ENCODE measurements around the gene MARCKSL1. TPM values are rescaled to one million over a fixed set of nuclear protein-coding genes. Genes with fewer than 3 reads are reported as not detected.

Gene MARCKSL1
- total RNA-seq, 2 experiments from 2014 or later: 120 to 288 TPM

GRCh38 chr1:32342704-32343103 is 6.7 kb upstream of the MARCKSL1 start:
- no peak for DNase-seq (ENCODE audit: low spot score)
- no peak overlapping the region for H3K4me2 ChIP-seq (ENCODE audit: low read length)
- no peaks in the 10 kb centered on the region for H3K9me2 ChIP-seq (ENCODE audit: insufficient read depth, low read length)
- CTCF ChIA-PET (ENCODE audit: unreplicated experiment): interaction anchor here (0.7 kb wide), 1 partner anchor 11 kb away, joined by 3 read pairs; no protein-coding TSS in a partner anchor
- H3K27ac ChIP-seq (ENCODE audit: low read depth, low read length, poor library complexity, severe bottlenecking): no peak overlapping the region
- no peaks in the 10 kb centered on the region for H4K20me1 ChIP-seq (ENCODE audit: insufficient read depth, low read length)
- no peaks in the 10 kb centered on the region for H3K9me3 ChIP-seq (ENCODE audit: low read length)
- intact Hi-C loops (cut with micrococcal nuclease; ENCODE audit: unreplicated experiment): no loop called here
- peaks cover 9% of the 10 kb centered on the region for H3K4me1 ChIP-seq (ENCODE audit: insufficient read depth, low read length, poor library complexity, severe bottlenecking)
- POLR2A ChIA-PET: no interaction called here
- BruUV-seq (replicated peaks): no TSS peak
- H3K36me3 ChIP-seq (ENCODE audit: insufficient read depth, low read length): no peaks in the 10 kb centered on the region
- H3K79me2 ChIP-seq (ENCODE audit: insufficient read depth, low read depth, low read length): no peaks in the 10 kb centered on the region
- no peak for TF ChIP-seq EZH2phosphoT487 (IDR thresholded peaks at IDR 0.05; ENCODE audit: borderline replicate concordance, low read depth, low read length)
- H2AFZ ChIP-seq (ENCODE audit: low read length): no peak overlapping the region
- H3K4me3 ChIP-seq (ENCODE audit: low read depth, low read length, poor library complexity, severe bottlenecking): no peak overlapping the region

GRCh38 chr1:32341971-32342370 is 5.9 kb upstream of the MARCKSL1 start:
- H4K20me1 ChIP-seq (ENCODE audit: insufficient read depth, low read length): no peaks in the 10 kb centered on the region
- H3K4me3 ChIP-seq (ENCODE audit: low read depth, low read length, poor library complexity, severe bottlenecking): no peak overlapping the region
- no peaks in the 10 kb centered on the region for H3K9me2 ChIP-seq (ENCODE audit: insufficient read depth, low read length)
- no peak overlapping the region for H3K4me2 ChIP-seq (ENCODE audit: low read length)
- H3K9me3 ChIP-seq (ENCODE audit: low read length): no peaks in the 10 kb centered on the region
- CTCF ChIA-PET (ENCODE audit: unreplicated experiment): no interaction called here
- POLR2A ChIA-PET: no interaction called here
- TF ChIP-seq, protein P1, sequence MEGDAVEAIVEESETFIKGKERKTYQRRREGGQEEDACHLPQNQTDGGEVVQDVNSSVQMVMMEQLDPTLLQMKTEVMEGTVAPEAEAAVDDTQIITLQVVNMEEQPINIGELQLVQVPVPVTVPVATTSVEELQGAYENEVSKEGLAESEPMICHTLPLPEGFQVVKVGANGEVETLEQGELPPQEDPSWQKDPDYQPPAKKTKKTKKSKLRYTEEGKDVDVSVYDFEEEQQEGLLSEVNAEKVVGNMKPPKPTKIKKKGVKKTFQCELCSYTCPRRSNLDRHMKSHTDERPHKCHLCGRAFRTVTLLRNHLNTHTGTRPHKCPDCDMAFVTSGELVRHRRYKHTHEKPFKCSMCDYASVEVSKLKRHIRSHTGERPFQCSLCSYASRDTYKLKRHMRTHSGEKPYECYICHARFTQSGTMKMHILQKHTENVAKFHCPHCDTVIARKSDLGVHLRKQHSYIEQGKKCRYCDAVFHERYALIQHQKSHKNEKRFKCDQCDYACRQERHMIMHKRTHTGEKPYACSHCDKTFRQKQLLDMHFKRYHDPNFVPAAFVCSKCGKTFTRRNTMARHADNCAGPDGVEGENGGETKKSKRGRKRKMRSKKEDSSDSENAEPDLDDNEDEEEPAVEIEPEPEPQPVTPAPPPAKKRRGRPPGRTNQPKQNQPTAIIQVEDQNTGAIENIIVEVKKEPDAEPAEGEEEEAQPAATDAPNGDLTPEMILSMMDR (conservative IDR thresholded peaks at IDR 0.05; ENCODE audit: low read length): no peak
- TF ChIP-seq EZH2phosphoT487 (IDR thresholded peaks at IDR 0.05; ENCODE audit: borderline replicate concordance, low read depth, low read length): no peak
- H3K79me2 ChIP-seq (ENCODE audit: insufficient read depth, low read depth, low read length): no peaks in the 10 kb centered on the region
- no peak for DNase-seq (ENCODE audit: low spot score)
- no peak overlapping the region for H2AFZ ChIP-seq (ENCODE audit: low read length)
- peaks cover 16% of the 10 kb centered on the region for H3K4me1 ChIP-seq (ENCODE audit: insufficient read depth, low read length, poor library complexity, severe bottlenecking)
- intact Hi-C loops (cut with micrococcal nuclease; ENCODE audit: unreplicated experiment): no loop called here
- no peaks in the 10 kb centered on the region for H3K36me3 ChIP-seq (ENCODE audit: insufficient read depth, low read length)
- no peak overlapping the region for H3K27ac ChIP-seq (ENCODE audit: low read depth, low read length, poor library complexity, severe bottlenecking)
- no TSS peak for BruUV-seq (replicated peaks)

DNA sequence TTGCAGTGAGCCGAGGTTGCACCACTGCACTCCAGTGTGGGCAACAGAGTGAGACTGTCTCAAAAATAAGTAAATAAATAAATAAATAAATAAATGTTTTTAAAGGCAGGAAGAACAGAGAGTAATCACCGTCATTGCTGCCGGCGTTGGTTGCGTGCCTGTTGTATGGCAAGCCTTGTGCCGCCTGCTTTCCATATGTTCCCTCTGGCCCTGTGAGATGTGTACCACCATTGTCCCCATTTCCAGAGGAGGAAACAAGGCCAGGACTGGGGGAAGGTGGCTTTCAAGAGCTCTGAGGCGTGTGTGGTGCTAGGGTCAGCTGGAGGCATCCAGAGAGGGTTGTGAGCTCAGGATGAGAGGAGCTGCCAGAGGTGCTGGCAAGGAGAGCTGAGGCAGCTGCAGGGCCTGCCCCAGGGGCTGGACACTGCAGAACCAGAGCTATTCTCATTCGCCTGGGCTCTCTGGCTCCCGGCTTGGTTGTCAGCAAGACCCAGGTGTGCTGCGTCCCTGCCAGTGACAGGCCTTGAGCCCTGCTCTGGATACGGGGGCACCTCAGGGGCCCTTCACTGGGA is 5.2 kb upstream of the MARCKSL1 start:
- Histone ChIP-seq H3K4me1 (ENCODE audit: insufficient read depth, low read length, poor library complexity, severe bottlenecking) (peaks cover 23% of the 10 kb centered on the region), H3K36me3 (ENCODE audit: insufficient read depth, low read length) (no peaks in the 10 kb centered on the region), H3K27ac (ENCODE audit: low read depth, low read length, poor library complexity, severe bottlenecking) (no peak overlapping the region), H3K4me3 (ENCODE audit: low read depth, low read length, poor library complexity, severe bottlenecking) (no peak overlapping the region), H3K9me2 (ENCODE audit: insufficient read depth, low read length) (no peaks in the 10 kb centered on the region), H3K4me2 (ENCODE audit: low read length) (no peak overlapping the region), H2AFZ (ENCODE audit: low read length) (no peak overlapping the region), H4K20me1 (ENCODE audit: insufficient read depth, low read length) (no peaks in the 10 kb centered on the region), H3K79me2 (ENCODE audit: insufficient read depth, low read depth, low read length) (no peaks in the 10 kb centered on the region), H3K9me3 (ENCODE audit: low read length) (no peaks in the 10 kb centered on the region)
- no peak for TF ChIP-seq EZH2phosphoT487 (IDR thresholded peaks at IDR 0.05; ENCODE audit: borderline replicate concordance, low read depth, low read length)
- TF ChIP-seq, protein P1 (conservative IDR thresholded peaks at IDR 0.05; ENCODE audit: low read length): no peak
- ChIA-PET CTCF (ENCODE audit: unreplicated experiment) (no interaction called here), POLR2A (no interaction called here)
- no TSS peak for BruUV-seq (replicated peaks)
- intact Hi-C loops (cut with micrococcal nuclease; ENCODE audit: unreplicated experiment): no loop called here
- no peak for DNase-seq (ENCODE audit: low spot score)
